Mesothelial cell of epicardium (in vitro differentiated cells): ENCODE results near the gene CAPZB. TPM values are rescaled to one million over a fixed set of nuclear protein-coding genes. Genes with fewer than 3 reads are reported as not detected.

ENCODE experiments used
- DNase-seq, 2 experiments: peaks; one replicate each; pipeline ENCODE4 v3.0.0; 2021; ENCODE audit warnings: low spot score in 2 of 2; ENCODE audit not compliant: unreplicated experiment in 2 of 2
- H3K27ac Mint-ChIP-seq: 2 replicates; pipeline ENCODE4 v1.8.0; 2021; ENCODE audit warnings: mixed read lengths
- H3K27me3 Mint-ChIP-seq: 2 replicates; pipeline ENCODE4 v1.8.0; 2021; ENCODE audit warnings: low read depth, mixed read lengths
- H3K36me3 Mint-ChIP-seq: 2 replicates; pipeline ENCODE4 v1.8.0; 2021; ENCODE audit warnings: mixed read lengths
- H3K4me1 Mint-ChIP-seq: 2 replicates; pipeline ENCODE4 v1.8.0; 2021; ENCODE audit warnings: mixed read lengths
- H3K4me3 Mint-ChIP-seq: 2 replicates; pipeline ENCODE4 v1.8.0; 2021; ENCODE audit warnings: mild to moderate bottlenecking, moderate library complexity, mixed read lengths
- H3K9me3 Mint-ChIP-seq: 2 replicates; pipeline ENCODE4 v1.8.0; 2021; ENCODE audit warnings: mixed read lengths
- total RNA-seq: library from RNA; stranded (reverse); gene quantifications from 3 replicates; pipeline ENCODE4 v1.2.1, GENCODE V29; 2021
- TF ChIP-seq, protein P1 (sequence below): fragments of 200-600 bp; sonication (generic); IDR thresholded peaks from one replicate; pipeline ENCODE4 v1.5.0; 2021; ENCODE audit warnings: antibody characterized with exemption; ENCODE audit not compliant: unreplicated experiment

CAPZB gene
- total RNA-seq, 1 donor from 2014 or later, result 192 TPM

DNA sequence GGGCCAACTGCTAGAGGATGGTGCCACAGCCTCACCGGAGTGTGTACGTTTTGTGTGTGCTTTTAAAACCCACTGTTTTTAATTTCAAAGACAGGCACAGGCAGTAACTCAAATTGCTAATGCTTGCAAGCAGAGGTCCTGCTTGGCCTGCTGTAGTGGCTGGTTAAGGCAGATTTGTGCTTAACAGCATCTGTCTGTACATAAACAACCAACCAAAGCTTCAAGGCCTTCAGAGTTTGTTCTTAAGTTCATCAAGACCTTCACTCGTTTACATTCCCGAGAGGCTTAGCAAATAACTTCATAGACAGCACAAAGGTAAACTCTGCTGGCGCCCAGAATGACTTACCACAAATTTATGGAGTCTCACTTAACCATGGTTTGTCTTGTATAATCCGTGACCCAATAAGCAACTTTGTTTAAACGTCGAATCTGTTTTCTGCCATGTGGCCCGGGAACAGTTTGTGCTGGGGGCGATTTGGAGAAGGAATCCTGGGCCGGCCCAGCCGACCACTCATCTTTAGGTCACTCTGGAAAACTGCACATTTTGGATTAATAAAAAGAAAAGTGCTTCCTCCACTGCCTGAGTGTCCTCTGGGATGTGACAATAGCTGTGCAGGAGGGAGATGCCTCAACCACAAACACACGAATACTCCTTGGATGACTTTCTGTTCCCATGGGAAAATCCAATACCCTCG, 58.1 kb downstream of the CAPZB start:
- Mint-ChIP-seq H3K27ac (no peak overlapping the region), H3K4me3 (no peak overlapping the region), H3K4me1 (peaks cover 36% of the 10 kb centered on the region), H3K27me3 (no peaks in the 10 kb centered on the region), H3K9me3 (no peaks in the 10 kb centered on the region), H3K36me3 (no peaks in the 10 kb centered on the region)
- DNase-seq, result no peak
- TF ChIP-seq, protein P1, sequence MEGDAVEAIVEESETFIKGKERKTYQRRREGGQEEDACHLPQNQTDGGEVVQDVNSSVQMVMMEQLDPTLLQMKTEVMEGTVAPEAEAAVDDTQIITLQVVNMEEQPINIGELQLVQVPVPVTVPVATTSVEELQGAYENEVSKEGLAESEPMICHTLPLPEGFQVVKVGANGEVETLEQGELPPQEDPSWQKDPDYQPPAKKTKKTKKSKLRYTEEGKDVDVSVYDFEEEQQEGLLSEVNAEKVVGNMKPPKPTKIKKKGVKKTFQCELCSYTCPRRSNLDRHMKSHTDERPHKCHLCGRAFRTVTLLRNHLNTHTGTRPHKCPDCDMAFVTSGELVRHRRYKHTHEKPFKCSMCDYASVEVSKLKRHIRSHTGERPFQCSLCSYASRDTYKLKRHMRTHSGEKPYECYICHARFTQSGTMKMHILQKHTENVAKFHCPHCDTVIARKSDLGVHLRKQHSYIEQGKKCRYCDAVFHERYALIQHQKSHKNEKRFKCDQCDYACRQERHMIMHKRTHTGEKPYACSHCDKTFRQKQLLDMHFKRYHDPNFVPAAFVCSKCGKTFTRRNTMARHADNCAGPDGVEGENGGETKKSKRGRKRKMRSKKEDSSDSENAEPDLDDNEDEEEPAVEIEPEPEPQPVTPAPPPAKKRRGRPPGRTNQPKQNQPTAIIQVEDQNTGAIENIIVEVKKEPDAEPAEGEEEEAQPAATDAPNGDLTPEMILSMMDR, result no peak

DNA sequence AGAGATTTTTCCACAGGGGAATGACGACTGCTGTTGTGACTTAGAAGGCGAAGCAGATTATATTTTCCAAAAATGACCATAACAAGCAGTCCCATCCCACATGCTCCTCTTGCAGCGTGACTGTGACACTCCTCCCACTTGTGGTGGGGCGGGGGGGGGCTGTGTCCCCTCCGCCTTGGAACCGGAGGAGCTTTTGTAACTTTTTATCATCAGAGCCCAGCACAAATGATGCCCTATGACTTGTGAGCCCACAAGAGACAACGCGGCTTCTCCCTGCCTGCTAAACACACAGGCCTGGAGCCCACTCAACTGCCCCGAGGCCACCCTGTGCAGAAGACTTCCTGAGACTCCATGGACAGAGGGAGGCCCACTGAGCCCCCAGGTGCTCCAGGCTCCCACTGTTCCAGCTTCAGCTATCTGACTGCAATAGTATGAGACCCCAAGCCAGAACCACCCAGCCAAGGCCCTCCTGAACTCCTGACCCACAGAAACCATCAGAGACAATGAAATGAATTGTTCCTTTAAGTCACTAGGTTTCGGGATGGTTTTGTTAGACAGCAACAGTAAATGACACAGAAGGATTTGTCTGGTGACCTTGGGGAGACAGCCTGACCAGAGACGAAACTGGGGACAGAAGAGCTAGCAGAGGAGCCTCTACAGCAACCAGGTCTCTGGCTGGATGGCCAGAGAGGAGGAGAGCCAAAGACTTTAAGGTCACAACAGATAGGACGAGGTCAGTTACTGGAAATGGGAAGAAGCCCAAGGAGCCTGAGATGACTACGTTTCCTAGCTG, 58.8 kb downstream of the CAPZB start:
- TF ChIP-seq, protein P1, result no peak

DNA sequence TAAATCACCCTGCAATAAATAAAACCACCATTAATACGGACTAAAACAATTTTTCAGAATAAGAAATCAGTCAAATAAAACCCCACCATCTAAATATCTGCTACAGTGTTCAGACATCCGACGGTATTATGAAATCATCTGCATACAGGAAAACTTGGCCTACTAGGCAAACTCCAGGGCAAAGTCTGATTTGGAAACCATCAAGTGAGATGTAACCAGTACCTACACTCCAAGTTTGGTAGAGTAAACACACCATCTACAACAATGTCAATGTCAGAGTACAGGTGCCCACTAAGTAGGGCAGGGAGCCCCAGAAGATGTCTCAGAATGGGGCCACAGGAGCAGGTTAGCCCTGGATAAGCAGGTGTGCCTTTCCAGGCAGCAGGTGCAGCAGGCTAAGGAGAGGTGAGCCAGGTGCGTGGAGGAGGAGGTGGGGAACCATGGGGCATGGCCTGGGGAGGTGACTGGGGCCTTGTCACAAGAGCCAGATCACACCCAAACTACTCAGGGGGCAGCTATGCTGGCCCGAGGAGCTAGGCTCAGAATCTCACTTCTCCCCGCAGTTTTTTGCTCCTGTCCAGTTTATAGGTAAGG, 59.6 kb downstream of the CAPZB start:
- H3K27me3 Mint-ChIP-seq, result no peaks in the 10 kb centered on the region
- no peaks in the 10 kb centered on the region for H3K9me3 Mint-ChIP-seq
- DNase-seq, result no peak
- no peaks in the 10 kb centered on the region for H3K36me3 Mint-ChIP-seq
- H3K4me3 Mint-ChIP-seq, result no peak overlapping the region
- TF ChIP-seq, protein P1, result no peak
- H3K4me1 Mint-ChIP-seq, result peaks cover 35% of the 10 kb centered on the region
- peak overlapping the region; percentile 9 for H3K27ac Mint-ChIP-seq

More for the DNA sequence above, 58.8 kb downstream of the CAPZB start:
- H3K4me1 Mint-ChIP-seq, result peaks cover 36% of the 10 kb centered on the region
- no peak overlapping the region for H3K4me3 Mint-ChIP-seq
- H3K9me3 Mint-ChIP-seq, result no peaks in the 10 kb centered on the region
- no peaks in the 10 kb centered on the region for H3K27me3 Mint-ChIP-seq
- DNase-seq, result no peak
- no peaks in the 10 kb centered on the region for H3K36me3 Mint-ChIP-seq
- peak overlapping the region; percentile 47 for H3K27ac Mint-ChIP-seq

DNA sequence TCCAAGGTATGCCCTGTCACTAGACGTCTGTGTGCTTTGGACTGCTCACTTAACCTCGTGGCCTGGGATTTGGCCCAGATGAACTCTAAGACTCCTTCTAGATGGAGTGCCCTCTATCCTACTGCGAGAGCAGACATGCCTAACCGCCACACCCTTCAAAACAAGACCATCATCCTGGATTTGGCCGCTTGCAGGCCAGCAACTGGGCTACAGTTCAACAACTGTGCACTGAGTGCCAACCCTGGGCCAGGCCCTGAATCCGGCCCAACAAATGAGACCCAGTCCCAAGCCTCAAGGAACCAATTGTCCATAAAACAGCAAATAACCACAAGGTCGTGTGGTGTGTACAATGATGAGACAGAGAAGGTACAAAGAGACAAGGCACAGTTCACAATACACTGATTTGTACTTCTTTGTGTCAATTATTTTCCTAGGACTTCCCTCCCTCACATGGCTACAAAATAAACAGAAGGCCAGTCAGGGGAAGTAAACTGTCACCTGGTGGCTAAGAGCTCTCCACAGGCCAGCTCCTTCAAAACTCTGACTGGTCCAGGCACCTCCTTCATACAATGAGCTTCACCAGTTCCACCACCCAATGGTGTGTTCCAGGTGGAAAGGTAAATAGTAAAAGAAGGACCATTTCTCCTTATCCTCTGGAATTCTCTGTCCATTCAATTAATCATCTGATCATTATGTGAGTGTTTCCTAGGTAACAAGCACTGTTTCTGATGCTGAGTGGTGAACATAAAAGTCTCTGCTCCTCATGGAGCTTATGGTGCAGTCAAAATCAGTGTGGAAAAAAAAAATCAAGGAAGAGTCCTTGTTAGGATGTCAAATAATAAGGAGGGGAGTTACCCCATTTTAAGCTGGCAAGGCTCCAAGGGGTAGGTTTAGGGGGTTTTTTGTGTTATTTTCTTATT, 60.4 kb downstream of the CAPZB start:
- H3K27me3 Mint-ChIP-seq, result no peaks in the 10 kb centered on the region
- TF ChIP-seq, protein P1, result no peak
- H3K9me3 Mint-ChIP-seq, result no peaks in the 10 kb centered on the region
- H3K36me3 Mint-ChIP-seq, result no peaks in the 10 kb centered on the region
- no peak overlapping the region for H3K4me3 Mint-ChIP-seq
- H3K27ac Mint-ChIP-seq, result no peak overlapping the region
- DNase-seq, result no peak
- H3K4me1 Mint-ChIP-seq, result peaks cover 28% of the 10 kb centered on the region

DNA sequence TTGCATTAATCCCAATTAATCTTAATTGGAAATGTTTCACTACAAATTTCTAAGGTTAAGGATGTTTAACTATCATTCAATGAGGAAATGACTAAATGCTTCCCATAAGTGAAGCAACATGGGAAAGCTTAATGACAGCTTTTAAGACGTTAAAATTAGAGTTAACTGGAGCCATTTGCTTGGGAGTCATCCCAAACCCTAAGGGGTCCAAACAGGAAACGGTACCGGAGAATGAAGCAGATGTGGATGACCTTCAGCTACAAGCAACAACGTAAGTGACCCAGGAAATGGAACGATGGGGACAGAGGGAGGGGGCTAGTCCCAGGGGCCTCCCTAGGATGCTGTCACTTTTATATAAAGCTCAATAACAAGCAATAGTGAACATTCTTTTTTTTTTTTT, 62.2 kb downstream of the CAPZB start:
- Mint-ChIP-seq H3K4me1 (peaks cover 15% of the 10 kb centered on the region), H3K27me3 (no peaks in the 10 kb centered on the region), H3K27ac (no peak overlapping the region), H3K36me3 (peaks cover 10% of the 10 kb centered on the region), H3K4me3 (no peak overlapping the region), H3K9me3 (no peaks in the 10 kb centered on the region)
- DNase-seq, result no peak
- TF ChIP-seq, protein P1, result no peak
